ENCODE measurements around the gene ZFYVE19.

The ZFYVE19 gene

DNA sequence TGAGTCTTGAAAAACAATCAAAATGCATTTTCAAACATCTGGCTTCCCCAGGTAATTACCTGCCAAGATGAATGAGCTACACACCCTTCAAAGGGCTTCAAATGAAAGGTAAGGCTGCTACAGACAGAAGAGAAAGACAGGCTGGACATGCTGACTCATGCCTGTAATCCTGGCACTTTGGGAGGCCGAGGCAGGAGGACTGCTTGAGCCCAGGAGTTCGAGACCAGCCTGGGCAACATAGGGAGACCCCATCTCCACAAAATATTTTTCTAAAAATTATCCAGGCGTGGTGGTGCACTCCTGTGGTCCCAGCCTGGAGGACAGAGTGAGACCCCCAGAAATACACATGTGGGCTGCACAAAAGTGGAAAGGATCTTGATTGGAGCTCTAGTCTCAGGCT, 14.5 kb upstream of the ZFYVE19 start:
- Histone ChIP-seq H3K36me3 (ENCODE audit: control insufficient read depth, insufficient read depth, low read length) (peaks cover 4% of the 10 kb centered on the region), H3K27me3 (replicated peaks; ENCODE audit: control insufficient read depth, insufficient read depth, low read length, poor library complexity, severe bottlenecking) (no peaks in the 10 kb centered on the region), H3K27ac (ENCODE audit: insufficient read depth, low read length, poor library complexity, severe bottlenecking) (no peak overlapping the region), H3K4me1 (ENCODE audit: control insufficient read depth, insufficient read depth, low read length, poor library complexity, severe bottlenecking) (peaks cover 6% of the 10 kb centered on the region), H3K4me3 (ENCODE audit: insufficient read depth, low read depth, low read length, poor library complexity, severe bottlenecking) (no peak overlapping the region), H3K9me3 (ENCODE audit: control insufficient read depth, low read length) (no peaks in the 10 kb centered on the region)
- no peak for DNase-seq

DNA sequence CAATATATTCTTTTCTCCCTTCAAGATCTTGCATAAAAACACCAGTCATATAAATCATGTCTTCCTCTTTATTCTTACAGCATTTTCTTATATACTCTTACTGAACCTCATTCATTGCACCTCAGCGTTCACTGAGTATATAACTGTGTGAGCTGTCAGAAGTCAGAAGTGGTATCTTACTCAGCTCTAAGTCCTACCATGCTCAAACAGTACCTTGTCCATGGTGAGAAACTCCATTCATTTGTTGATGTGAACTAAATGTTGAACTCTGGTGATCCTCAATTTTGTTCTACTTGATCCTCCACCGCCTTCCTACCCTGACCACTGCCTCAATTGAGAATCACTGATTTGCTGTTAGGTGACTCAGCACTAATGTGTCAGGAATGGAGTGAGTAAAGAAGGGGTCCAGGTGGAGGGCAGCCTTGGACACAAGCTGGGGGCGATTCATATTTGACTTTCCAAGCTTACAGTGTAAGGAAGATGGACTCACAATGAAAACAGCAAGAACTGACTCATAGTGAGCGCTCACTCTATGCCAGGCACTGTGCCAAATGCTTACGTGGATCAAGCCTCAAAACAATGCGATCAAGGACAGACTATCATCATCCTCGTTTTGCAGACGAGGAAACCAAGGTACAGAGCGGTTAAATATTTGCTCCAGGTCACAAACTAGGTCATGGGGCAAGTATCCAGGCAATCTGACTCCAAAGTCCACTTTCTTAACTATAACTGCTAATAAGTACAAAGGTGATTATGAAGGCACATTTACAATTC, 13.5 kb upstream of the ZFYVE19 start:
- no peak overlapping the region for H3K27ac ChIP-seq (ENCODE audit: insufficient read depth, low read length, poor library complexity, severe bottlenecking)

DNA sequence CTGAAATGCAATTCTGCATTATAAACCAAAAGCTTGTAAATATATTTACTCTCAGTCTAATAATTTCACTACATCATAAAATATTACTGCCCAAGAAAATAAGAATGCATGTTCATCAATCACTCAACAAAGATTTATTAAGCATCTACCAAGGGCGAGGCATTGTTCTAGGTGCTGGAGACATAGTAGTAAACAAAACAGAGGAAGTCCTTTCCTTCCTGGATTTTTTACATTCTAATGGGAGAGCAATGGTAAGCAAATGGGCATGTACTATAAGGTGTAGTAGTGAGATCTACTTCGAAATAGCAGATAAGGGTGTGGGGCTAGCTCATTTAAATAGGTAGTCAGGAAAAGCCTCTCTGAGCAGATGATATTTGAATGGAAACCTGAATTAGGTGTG, 10.8 kb upstream of the ZFYVE19 start:
- no peaks in the 10 kb centered on the region for H3K4me1 ChIP-seq (ENCODE audit: control insufficient read depth, insufficient read depth, low read length, poor library complexity, severe bottlenecking)
- no peaks in the 10 kb centered on the region for H3K27me3 ChIP-seq (replicated peaks; ENCODE audit: control insufficient read depth, insufficient read depth, low read length, poor library complexity, severe bottlenecking)
- DNase-seq = no peak
- no peak overlapping the region for H3K27ac ChIP-seq (ENCODE audit: insufficient read depth, low read length, poor library complexity, severe bottlenecking)
- peaks cover 4% of the 10 kb centered on the region for H3K36me3 ChIP-seq (ENCODE audit: control insufficient read depth, insufficient read depth, low read length)
- no peak overlapping the region for H3K4me3 ChIP-seq (ENCODE audit: insufficient read depth, low read depth, low read length, poor library complexity, severe bottlenecking)
- H3K9me3 ChIP-seq (ENCODE audit: control insufficient read depth, low read length) = no peaks in the 10 kb centered on the region

More for the DNA sequence above, 13.5 kb upstream of the ZFYVE19 start:
- no peaks in the 10 kb centered on the region for H3K27me3 ChIP-seq (replicated peaks; ENCODE audit: control insufficient read depth, insufficient read depth, low read length, poor library complexity, severe bottlenecking)
- no peak for DNase-seq
- H3K36me3 ChIP-seq (ENCODE audit: control insufficient read depth, insufficient read depth, low read length) = peaks cover 4% of the 10 kb centered on the region
- no peaks in the 10 kb centered on the region for H3K9me3 ChIP-seq (ENCODE audit: control insufficient read depth, low read length)
- H3K4me3 ChIP-seq (ENCODE audit: insufficient read depth, low read depth, low read length, poor library complexity, severe bottlenecking) = no peak overlapping the region
- H3K4me1 ChIP-seq (ENCODE audit: control insufficient read depth, insufficient read depth, low read length, poor library complexity, severe bottlenecking) = no peaks in the 10 kb centered on the region

DNA sequence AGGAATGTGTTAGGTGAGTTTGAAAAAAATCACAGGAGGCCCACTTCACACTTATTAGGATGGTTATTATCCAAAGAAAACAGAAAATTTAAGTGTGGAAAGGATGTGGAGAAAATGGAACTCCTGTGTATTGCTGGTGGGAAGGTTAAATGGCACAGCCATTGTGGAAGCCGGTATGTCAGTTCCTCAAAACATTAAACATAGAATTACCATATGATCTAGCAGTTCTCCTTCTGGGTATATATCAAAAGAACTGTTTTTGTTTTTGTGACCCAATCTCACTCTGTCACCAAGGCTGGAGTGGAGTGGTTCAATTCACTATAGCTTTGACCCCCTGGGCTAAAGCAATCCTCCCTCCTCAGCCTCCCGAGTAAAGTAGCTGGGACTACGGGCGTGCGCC, 10.4 kb upstream of the ZFYVE19 start:
- Histone ChIP-seq H3K27ac (ENCODE audit: insufficient read depth, low read length, poor library complexity, severe bottlenecking) (no peak overlapping the region), H3K9me3 (ENCODE audit: control insufficient read depth, low read length) (no peaks in the 10 kb centered on the region), H3K4me3 (ENCODE audit: insufficient read depth, low read depth, low read length, poor library complexity, severe bottlenecking) (no peak overlapping the region)

DNA sequence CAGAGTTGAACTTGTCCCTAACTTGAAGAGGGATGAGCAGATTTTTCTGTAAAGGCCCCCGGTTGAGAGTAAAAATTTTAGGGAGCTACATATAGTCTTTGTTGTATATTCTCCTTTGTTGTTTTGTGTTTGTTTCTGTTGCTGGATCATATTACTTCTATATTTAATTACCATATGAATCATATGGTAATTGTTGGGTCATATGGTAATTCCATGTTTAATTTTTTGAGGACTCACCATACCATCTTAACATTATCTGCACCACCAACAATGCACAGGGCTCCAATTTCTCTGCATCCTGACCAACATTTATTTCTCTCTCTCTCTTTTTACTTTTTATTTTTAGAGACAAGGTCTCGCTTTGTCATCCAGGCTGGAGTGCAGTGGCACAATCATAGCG, 7.4 kb upstream of the ZFYVE19 start:
- no peaks in the 10 kb centered on the region for H3K4me1 ChIP-seq (ENCODE audit: control insufficient read depth, insufficient read depth, low read length, poor library complexity, severe bottlenecking)
- H3K27me3 ChIP-seq (replicated peaks; ENCODE audit: control insufficient read depth, insufficient read depth, low read length, poor library complexity, severe bottlenecking) = no peaks in the 10 kb centered on the region
- no peak overlapping the region for H3K27ac ChIP-seq (ENCODE audit: insufficient read depth, low read length, poor library complexity, severe bottlenecking)
- H3K4me3 ChIP-seq (ENCODE audit: insufficient read depth, low read depth, low read length, poor library complexity, severe bottlenecking) = no peak overlapping the region
- H3K9me3 ChIP-seq (ENCODE audit: control insufficient read depth, low read length) = no peaks in the 10 kb centered on the region
- no peaks in the 10 kb centered on the region for H3K36me3 ChIP-seq (ENCODE audit: control insufficient read depth, insufficient read depth, low read length)
- no peak for DNase-seq

More for the DNA sequence above, 10.4 kb upstream of the ZFYVE19 start:
- no peak for DNase-seq
- peaks cover 4% of the 10 kb centered on the region for H3K36me3 ChIP-seq (ENCODE audit: control insufficient read depth, insufficient read depth, low read length)
- H3K27me3 ChIP-seq (replicated peaks; ENCODE audit: control insufficient read depth, insufficient read depth, low read length, poor library complexity, severe bottlenecking) = no peaks in the 10 kb centered on the region
- H3K4me1 ChIP-seq (ENCODE audit: control insufficient read depth, insufficient read depth, low read length, poor library complexity, severe bottlenecking) = no peaks in the 10 kb centered on the region

DNA sequence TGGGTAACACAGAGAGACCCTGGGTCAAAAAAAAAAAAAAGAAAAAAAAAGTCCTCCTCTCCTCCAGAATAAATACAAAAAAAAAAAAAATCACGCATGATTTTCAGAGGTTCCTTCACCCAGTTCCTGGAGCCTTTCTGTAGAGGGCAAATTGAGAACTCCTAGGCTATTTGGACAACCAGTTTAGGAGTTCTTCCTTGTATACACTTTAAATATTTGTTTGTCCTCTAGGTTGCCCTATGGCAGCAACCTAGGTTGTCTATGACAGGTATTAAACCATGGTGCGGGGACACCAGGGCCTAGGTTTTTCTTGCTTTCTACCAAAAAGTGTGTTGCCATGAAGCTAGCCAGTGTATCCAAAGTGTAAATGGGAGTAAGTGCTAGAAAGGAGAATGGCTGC, 3.8 kb upstream of the ZFYVE19 start:
- Histone ChIP-seq H3K4me1 (ENCODE audit: control insufficient read depth, insufficient read depth, low read length, poor library complexity, severe bottlenecking) (peaks cover 8% of the 10 kb centered on the region), H3K36me3 (ENCODE audit: control insufficient read depth, insufficient read depth, low read length) (no peaks in the 10 kb centered on the region), H3K9me3 (ENCODE audit: control insufficient read depth, low read length) (no peaks in the 10 kb centered on the region), H3K4me3 (ENCODE audit: insufficient read depth, low read depth, low read length, poor library complexity, severe bottlenecking) (no peak overlapping the region), H3K27ac (ENCODE audit: insufficient read depth, low read length, poor library complexity, severe bottlenecking) (no peak overlapping the region), H3K27me3 (replicated peaks; ENCODE audit: control insufficient read depth, insufficient read depth, low read length, poor library complexity, severe bottlenecking) (no peaks in the 10 kb centered on the region)
- no peak for DNase-seq

DNA sequence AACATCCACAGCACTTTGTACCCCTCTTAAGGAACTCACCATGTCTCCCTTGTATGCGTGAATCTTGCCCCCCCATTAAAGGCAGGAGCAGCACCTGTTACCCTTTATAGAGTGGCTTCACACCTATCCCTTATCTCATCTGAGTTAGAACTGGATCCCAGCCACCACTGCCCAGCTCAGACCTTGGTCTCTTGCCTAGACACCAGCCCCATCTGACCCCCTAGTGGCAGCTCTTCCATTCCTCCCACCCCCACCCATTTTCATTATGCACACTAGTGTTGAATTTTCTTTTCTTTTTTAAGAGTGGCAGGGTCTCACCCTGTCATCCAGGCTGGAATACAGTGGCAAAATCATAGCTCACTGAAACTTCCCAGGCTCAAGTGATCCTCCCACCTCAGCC, 3.2 kb upstream of the ZFYVE19 start:
- H3K9me3 ChIP-seq (ENCODE audit: control insufficient read depth, low read length) = no peaks in the 10 kb centered on the region
- H3K4me3 ChIP-seq (ENCODE audit: insufficient read depth, low read depth, low read length, poor library complexity, severe bottlenecking) = no peak overlapping the region
- H3K36me3 ChIP-seq (ENCODE audit: control insufficient read depth, insufficient read depth, low read length) = no peaks in the 10 kb centered on the region
- H3K27ac ChIP-seq (ENCODE audit: insufficient read depth, low read length, poor library complexity, severe bottlenecking) = no peak overlapping the region
- DNase-seq = no peak
- H3K4me1 ChIP-seq (ENCODE audit: control insufficient read depth, insufficient read depth, low read length, poor library complexity, severe bottlenecking) = peaks cover 10% of the 10 kb centered on the region
- no peaks in the 10 kb centered on the region for H3K27me3 ChIP-seq (replicated peaks; ENCODE audit: control insufficient read depth, insufficient read depth, low read length, poor library complexity, severe bottlenecking)

DNA sequence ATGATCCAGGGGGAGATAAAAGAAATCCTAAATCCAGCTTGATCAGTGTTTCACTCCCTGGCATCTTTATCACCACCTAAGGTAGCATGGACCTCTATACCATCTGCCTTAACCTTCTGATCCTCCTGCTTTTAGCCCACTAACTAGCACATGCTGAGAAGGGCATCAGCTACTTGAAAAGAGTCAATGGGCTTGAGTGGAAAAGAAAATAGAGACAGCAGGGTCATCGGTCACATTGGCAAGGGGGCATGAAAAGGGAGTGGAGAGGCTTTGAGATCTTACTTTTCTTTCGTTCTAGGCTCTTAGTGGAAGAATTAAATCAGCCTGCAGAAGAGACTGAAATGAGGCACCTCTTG, 239 bp upstream of the ZFYVE19 start:
- H3K4me3 ChIP-seq (ENCODE audit: insufficient read depth, low read depth, low read length, poor library complexity, severe bottlenecking) = peak overlapping the region; percentile 99
- peaks cover 13% of the 10 kb centered on the region for H3K36me3 ChIP-seq (ENCODE audit: control insufficient read depth, insufficient read depth, low read length)
- no peaks in the 10 kb centered on the region for H3K9me3 ChIP-seq (ENCODE audit: control insufficient read depth, low read length)
- no peak for DNase-seq
- peak overlapping the region; percentile 91 for H3K27ac ChIP-seq (ENCODE audit: insufficient read depth, low read length, poor library complexity, severe bottlenecking)
- H3K4me1 ChIP-seq (ENCODE audit: control insufficient read depth, insufficient read depth, low read length, poor library complexity, severe bottlenecking) = peaks cover 10% of the 10 kb centered on the region
- H3K27me3 ChIP-seq (replicated peaks; ENCODE audit: control insufficient read depth, insufficient read depth, low read length, poor library complexity, severe bottlenecking) = no peaks in the 10 kb centered on the region

DNA sequence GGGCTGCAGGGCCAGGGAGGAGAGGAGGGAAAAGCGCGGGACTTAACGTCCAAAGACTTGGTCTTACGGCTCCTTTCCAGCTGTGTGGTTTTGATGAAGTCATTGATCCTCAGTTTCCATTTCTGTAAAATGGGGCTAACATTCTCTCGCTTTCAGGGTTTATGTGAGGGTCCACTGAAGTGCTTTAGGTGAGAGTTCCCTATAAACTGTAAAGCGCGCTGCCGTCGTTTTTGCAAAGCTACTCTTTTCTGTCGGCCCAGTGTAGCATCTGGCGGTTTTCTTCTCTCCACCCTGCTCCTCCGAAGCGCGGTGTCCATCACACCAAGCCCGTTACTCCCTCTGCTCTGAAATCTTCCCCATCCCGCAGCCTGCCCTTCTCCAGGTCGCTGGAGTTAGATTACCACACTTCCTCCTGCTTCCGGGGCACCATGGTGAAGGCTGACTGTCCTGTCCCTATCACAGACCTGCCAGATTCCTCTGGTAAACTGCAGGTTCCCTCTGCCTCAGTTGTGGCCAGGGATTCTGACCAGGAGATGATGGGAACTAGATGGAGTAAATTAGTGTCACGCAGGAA, 1.1 kb downstream of the ZFYVE19 start:
- peak overlapping the region; percentile 99 for H3K4me3 ChIP-seq (ENCODE audit: insufficient read depth, low read depth, low read length, poor library complexity, severe bottlenecking)
- H3K36me3 ChIP-seq (ENCODE audit: control insufficient read depth, insufficient read depth, low read length) = peaks cover 19% of the 10 kb centered on the region
- H3K27ac ChIP-seq (ENCODE audit: insufficient read depth, low read length, poor library complexity, severe bottlenecking) = peak overlapping the region; percentile 91
- no peak for DNase-seq
- H3K27me3 ChIP-seq (replicated peaks; ENCODE audit: control insufficient read depth, insufficient read depth, low read length, poor library complexity, severe bottlenecking) = no peaks in the 10 kb centered on the region
- H3K4me1 ChIP-seq (ENCODE audit: control insufficient read depth, insufficient read depth, low read length, poor library complexity, severe bottlenecking) = peaks cover 10% of the 10 kb centered on the region
- no peaks in the 10 kb centered on the region for H3K9me3 ChIP-seq (ENCODE audit: control insufficient read depth, low read length)

DNA sequence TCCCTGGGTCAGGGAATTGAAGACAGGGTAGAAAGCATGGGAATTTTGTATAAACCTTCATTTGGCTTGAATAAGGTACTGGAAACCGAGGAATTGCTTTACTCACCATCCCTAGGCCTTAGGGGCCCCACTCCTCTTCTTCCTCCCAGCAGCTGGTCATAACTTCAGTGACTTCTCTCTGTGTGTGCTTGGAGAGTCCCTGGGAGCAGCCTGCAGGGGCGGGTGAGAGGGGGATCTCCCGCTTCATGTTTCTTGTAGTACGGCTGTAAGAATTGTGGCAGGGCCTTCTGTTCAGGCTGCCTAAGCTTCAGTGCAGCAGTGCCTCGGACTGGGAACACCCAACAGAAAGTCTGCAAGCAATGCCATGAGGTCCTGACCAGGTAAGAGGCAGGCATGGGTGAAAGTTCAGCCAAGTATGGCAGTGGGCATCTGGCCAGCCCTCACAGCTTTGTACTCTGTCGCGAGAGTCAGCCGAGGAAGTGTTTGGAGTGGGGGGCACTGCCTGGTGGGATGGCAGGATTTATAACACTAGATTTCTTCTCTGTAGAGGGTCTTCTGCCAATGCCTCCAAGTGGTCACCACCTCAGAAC, 2.1 kb downstream of the ZFYVE19 start:
- Histone ChIP-seq H3K4me3 (ENCODE audit: insufficient read depth, low read depth, low read length, poor library complexity, severe bottlenecking) (no peak overlapping the region), H3K36me3 (ENCODE audit: control insufficient read depth, insufficient read depth, low read length) (peaks cover 29% of the 10 kb centered on the region)
- no peak for DNase-seq

More for the DNA sequence above, 2.1 kb downstream of the ZFYVE19 start:
- Histone ChIP-seq H3K27ac (ENCODE audit: insufficient read depth, low read length, poor library complexity, severe bottlenecking) (no peak overlapping the region), H3K27me3 (replicated peaks; ENCODE audit: control insufficient read depth, insufficient read depth, low read length, poor library complexity, severe bottlenecking) (no peaks in the 10 kb centered on the region), H3K4me1 (ENCODE audit: control insufficient read depth, insufficient read depth, low read length, poor library complexity, severe bottlenecking) (peaks cover 10% of the 10 kb centered on the region), H3K9me3 (ENCODE audit: control insufficient read depth, low read length) (no peaks in the 10 kb centered on the region)

Data from effector memory CD4-positive, alpha-beta T cell (primary cell).